ENCODE data around the gene SEMA4D.

DNA sequence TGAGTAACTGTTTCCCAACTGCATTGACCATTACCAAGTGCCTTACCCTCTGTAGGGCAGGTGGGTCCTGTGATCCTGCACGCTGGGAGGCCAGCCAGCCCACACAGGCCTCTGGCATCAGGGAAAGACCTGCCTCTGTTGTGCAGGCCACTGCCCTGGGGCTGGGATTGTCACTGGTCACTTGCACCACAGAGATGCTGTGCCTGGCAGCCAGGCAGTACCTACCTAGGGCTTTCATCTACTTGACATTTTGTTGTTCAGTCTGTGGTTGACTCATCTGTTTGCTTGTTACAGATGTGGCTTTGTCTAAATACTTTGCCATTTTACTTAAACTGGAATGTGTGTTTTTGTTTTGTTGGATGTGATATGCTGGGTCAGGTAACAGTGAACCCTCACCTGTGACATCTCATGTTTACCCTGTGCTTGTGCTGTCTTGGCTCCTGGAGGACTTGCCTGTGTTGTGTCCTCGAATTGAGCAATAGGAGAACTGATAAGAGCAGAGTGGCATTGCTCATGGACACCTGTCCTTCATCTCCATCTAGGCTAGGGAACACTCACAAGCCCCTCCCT is 146.8 kb downstream of the SEMA4D start:
- TF ChIP-seq, protein P1, sequence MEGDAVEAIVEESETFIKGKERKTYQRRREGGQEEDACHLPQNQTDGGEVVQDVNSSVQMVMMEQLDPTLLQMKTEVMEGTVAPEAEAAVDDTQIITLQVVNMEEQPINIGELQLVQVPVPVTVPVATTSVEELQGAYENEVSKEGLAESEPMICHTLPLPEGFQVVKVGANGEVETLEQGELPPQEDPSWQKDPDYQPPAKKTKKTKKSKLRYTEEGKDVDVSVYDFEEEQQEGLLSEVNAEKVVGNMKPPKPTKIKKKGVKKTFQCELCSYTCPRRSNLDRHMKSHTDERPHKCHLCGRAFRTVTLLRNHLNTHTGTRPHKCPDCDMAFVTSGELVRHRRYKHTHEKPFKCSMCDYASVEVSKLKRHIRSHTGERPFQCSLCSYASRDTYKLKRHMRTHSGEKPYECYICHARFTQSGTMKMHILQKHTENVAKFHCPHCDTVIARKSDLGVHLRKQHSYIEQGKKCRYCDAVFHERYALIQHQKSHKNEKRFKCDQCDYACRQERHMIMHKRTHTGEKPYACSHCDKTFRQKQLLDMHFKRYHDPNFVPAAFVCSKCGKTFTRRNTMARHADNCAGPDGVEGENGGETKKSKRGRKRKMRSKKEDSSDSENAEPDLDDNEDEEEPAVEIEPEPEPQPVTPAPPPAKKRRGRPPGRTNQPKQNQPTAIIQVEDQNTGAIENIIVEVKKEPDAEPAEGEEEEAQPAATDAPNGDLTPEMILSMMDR (IDR thresholded peaks at IDR 0.05), result no peak
- no peak for TF ChIP-seq ZFX (IDR thresholded peaks at IDR 0.05; ENCODE audit: borderline replicate concordance)
